NOMO-1 treated with dmso at 0.1 percent for 144 hours (cell line): ENCODE data around the gene MAPRE2.

Experiments used
- DNase-seq: peaks from one replicate; lab custom pipeline; 2025; ENCODE audit not compliant: unreplicated experiment; lab: John Stamatoyannopoulos, UW

MAPRE2 gene

GRCh38 chr18:35061336-35061735 is 20.1 kb downstream of the MAPRE2 start:
- no peak for DNase-seq

GRCh38 chr18:35061804-35062203 is 20.6 kb downstream of the MAPRE2 start:
- no peak for DNase-seq

GRCh38 chr18:35062408-35062807 is 21.2 kb downstream of the MAPRE2 start:
- DNase-seq = no peak

- DNase-seq = no peak
Measured at GRCh38 chr18:35063875-35064690, 22.9 kb downstream of the MAPRE2 start.

GRCh38 chr18:35067454-35067853 is 26.2 kb downstream of the MAPRE2 start:
- DNase-seq = no peak

GRCh38 chr18:35071819-35072247 is 30.6 kb downstream of the MAPRE2 start:
- DNase-seq = no peak

- no peak for DNase-seq
Measured at GRCh38 chr18:35072616-35073015, 31.4 kb downstream of the MAPRE2 start.

GRCh38 chr18:35073186-35074105 is 32.2 kb downstream of the MAPRE2 start:
- DNase-seq = no peak

- DNase-seq = no peak
Measured at GRCh38 chr18:35074581-35074980, 33.4 kb downstream of the MAPRE2 start.

- no peak for DNase-seq
Measured at GRCh38 chr18:35075132-35075531, 33.9 kb downstream of the MAPRE2 start.

GRCh38 chr18:35076135-35076924 is 35.1 kb downstream of the MAPRE2 start:
- no peak for DNase-seq

- no peak for DNase-seq
Measured at GRCh38 chr18:35077937-35078336, 36.7 kb downstream of the MAPRE2 start.

GRCh38 chr18:35080058-35080457 is 38.8 kb downstream of the MAPRE2 start:
- no peak for DNase-seq

- no peak for DNase-seq
Measured at GRCh38 chr18:35083174-35083712, 42.0 kb downstream of the MAPRE2 start.

- no peak for DNase-seq
Measured at GRCh38 chr18:35084494-35085449, 43.6 kb downstream of the MAPRE2 start.

- no peak for DNase-seq
Measured at GRCh38 chr18:35085450-35086380, 44.5 kb downstream of the MAPRE2 start.

- no peak for DNase-seq
Measured at GRCh38 chr18:35086704-35087103, 45.5 kb downstream of the MAPRE2 start.

GRCh38 chr18:35087726-35088125 is 46.5 kb downstream of the MAPRE2 start:
- no peak for DNase-seq

- no peak for DNase-seq
Measured at GRCh38 chr18:35088921-35089320, 47.7 kb downstream of the MAPRE2 start.
